ENCODE data around the gene TPM2. TPM values are rescaled to one million over a fixed set of nuclear protein-coding genes. Genes with fewer than 3 reads are reported as not detected.

Gene TPM2
- total and polyA plus RNA-seq, 10 of the 15 experiments (the other 5 are each of a cell fraction or from before 2014, with no cell fraction given) = 0.11 to 9.3 (median 1.1) TPM

DNA sequence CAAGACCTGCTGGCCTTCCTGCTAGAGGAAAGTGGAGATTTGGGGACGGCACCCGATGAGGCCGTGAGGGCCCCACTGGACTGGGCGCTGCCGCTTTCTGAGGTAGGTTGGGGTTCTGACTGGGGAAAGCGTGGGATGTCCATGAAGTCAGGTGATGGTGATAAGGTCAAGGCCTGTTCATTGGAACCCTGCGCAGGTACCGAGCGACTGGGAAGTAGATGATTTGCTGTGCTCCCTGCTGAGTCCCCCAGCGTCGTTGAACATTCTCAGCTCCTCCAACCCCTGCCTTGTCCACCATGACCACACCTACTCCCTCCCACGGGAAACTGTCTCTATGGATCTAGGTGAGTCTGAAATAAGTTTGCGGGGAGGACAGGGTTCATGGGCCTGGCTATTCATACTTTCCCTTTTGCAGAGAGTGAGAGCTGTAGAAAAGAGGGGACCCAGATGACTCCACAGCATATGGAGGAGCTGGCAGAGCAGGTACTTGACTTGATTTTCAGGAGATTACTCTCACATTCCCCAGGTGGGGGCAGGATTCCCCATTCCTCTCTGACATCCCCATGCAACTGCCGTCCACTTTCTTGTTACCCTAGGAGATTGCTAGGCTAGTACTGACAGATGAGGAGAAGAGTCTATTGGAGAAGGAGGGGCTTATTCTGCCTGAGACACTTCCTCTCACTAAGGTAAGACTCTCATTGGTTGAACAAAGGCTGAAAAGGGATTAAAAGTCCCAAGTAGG, 43.2 kb upstream of the TPM2 start (continued):
- TF ChIP-seq E2F8 (IDR thresholded peaks at IDR 0.05; ENCODE audit: low read depth, partially characterized antibody) (no peak), HDAC2 (IDR thresholded peaks at IDR 0.05) (no peak), YY1 (IDR thresholded peaks at IDR 0.05; ENCODE audit: low read depth, low read length) (no peak), PKNOX1 (IDR thresholded peaks at IDR 0.05) (peak; percentile 53; the same call in 1 of the 2 replicates), PAX5 (IDR thresholded peaks at IDR 0.05; ENCODE audit: borderline replicate concordance, low read depth, low read length) (no peak), CHD2 (IDR thresholded peaks at IDR 0.05; ENCODE audit: borderline replicate concordance, low read depth, low read length) (0 out of 2 replicates have a peak, but pooled peaks have one; percentile 3), GATAD2B (conservative IDR thresholded peaks at IDR 0.05; ENCODE audit: low read depth) (peak; percentile 55), ZZZ3 (IDR thresholded peaks at IDR 0.05; ENCODE audit: control insufficient read depth, insufficient read length, low read depth) (no peak), IKZF2 (IDR thresholded peaks at IDR 0.05) (no peak), SREBF2 (IDR thresholded peaks at IDR 0.05; ENCODE audit: low read length) (no peak), NR2F1 (conservative IDR thresholded peaks at IDR 0.05) (peak; percentile 32), NRF1 (conservative IDR thresholded peaks at IDR 0.05; ENCODE audit: low read depth, low read length) (peak; percentile 24; the same call in 1 of the 2 replicates), EED (IDR thresholded peaks at IDR 0.05; ENCODE audit: low read depth) (no peak)
- TF ChIP-seq, protein P1, sequence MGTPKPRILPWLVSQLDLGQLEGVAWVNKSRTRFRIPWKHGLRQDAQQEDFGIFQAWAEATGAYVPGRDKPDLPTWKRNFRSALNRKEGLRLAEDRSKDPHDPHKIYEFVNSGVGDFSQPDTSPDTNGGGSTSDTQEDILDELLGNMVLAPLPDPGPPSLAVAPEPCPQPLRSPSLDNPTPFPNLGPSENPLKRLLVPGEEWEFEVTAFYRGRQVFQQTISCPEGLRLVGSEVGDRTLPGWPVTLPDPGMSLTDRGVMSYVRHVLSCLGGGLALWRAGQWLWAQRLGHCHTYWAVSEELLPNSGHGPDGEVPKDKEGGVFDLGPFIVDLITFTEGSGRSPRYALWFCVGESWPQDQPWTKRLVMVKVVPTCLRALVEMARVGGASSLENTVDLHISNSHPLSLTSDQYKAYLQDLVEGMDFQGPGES (IDR thresholded peaks at IDR 0.05) = no peak
- TF ChIP-seq, protein P2, sequence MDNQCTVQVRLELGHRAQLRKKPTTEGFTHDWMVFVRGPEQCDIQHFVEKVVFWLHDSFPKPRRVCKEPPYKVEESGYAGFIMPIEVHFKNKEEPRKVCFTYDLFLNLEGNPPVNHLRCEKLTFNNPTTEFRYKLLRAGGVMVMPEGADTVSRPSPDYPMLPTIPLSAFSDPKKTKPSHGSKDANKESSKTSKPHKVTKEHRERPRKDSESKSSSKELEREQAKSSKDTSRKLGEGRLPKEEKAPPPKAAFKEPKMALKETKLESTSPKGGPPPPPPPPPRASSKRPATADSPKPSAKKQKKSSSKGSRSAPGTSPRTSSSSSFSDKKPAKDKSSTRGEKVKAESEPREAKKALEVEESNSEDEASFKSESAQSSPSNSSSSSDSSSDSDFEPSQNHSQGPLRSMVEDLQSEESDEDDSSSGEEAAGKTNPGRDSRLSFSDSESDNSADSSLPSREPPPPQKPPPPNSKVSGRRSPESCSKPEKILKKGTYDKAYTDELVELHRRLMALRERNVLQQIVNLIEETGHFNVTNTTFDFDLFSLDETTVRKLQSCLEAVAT (IDR thresholded peaks at IDR 0.05) = no peak
